GM19372 (cell line): ENCODE measurements around the gene TLE3.
A peak's percentile ranks its signal among the peaks of the same experiment; 100 is the strongest.

ENCODE experiments used
- ATAC-seq: cut with Tn5 transposase; IDR thresholded peaks from one replicate; pipeline ENCODE4 v1.9.1; 2021; ENCODE audit warnings: mild to moderate bottlenecking, low read depth, moderate library complexity; ENCODE audit not compliant: unreplicated experiment

The TLE3 gene

GRCh38 chr15:70053001-70053715 lies 44.6 kb downstream of the TLE3 start:
- no peak for ATAC-seq

- no peak for ATAC-seq
These were observed 45.6 kb downstream of the TLE3 start for GRCh38 chr15:70051948-70052633.

- no peak for ATAC-seq
These were observed 46.7 kb downstream of the TLE3 start for GRCh38 chr15:70050970-70051369.

GRCh38 chr15:70050441-70050840 lies 47.3 kb downstream of the TLE3 start:
- no peak for ATAC-seq

GRCh38 chr15:70049701-70050301 lies 47.9 kb downstream of the TLE3 start:
- no peak for ATAC-seq

- no peak for ATAC-seq
These were observed 48.9 kb downstream of the TLE3 start for GRCh38 chr15:70048578-70049514.

GRCh38 chr15:70048198-70048565 lies 49.5 kb downstream of the TLE3 start:
- ATAC-seq = no peak

- no peak for ATAC-seq
These were observed 50.1 kb downstream of the TLE3 start for GRCh38 chr15:70047386-70048197.

- ATAC-seq = no peak
These were observed 50.9 kb downstream of the TLE3 start for GRCh38 chr15:70046679-70047369.

- ATAC-seq = no peak
These were observed 52.7 kb downstream of the TLE3 start for GRCh38 chr15:70045045-70045444.

GRCh38 chr15:70044168-70044567 lies 53.5 kb downstream of the TLE3 start:
- no peak for ATAC-seq

- no peak for ATAC-seq
These were observed 54.1 kb downstream of the TLE3 start for GRCh38 chr15:70043590-70043989.

GRCh38 chr15:70042553-70043214 lies 55.0 kb downstream of the TLE3 start:
- no peak for ATAC-seq

- no peak for ATAC-seq
These were observed 57.8 kb downstream of the TLE3 start for GRCh38 chr15:70039917-70040316.

GRCh38 chr15:70038730-70039392 lies 58.9 kb downstream of the TLE3 start:
- ATAC-seq = no peak

- no peak for ATAC-seq
These were observed 60.5 kb downstream of the TLE3 start for GRCh38 chr15:70037292-70037640.

- peak; percentile 75 for ATAC-seq
These were observed 61.0 kb downstream of the TLE3 start for GRCh38 chr15:70036585-70037291.

GRCh38 chr15:70035719-70036077 lies 62.0 kb downstream of the TLE3 start:
- no peak for ATAC-seq
